HUES64 (cell line): ENCODE results near the gene CRYGS.
"Not testable (repeated sequence)": the region's sequence is repeated elsewhere in the genome, so short reads cannot be mapped to it uniquely, and the experiment has no call there.

Source experiments
- H3K27ac ChIP-seq: 2 replicates; pipeline ENCODE4 v1.7.0; 2013; ENCODE audit warnings: low read depth, low read length, inconsistent platforms
- H3K27me3 ChIP-seq: 2 replicates; pipeline ENCODE4 v1.6.1; 2013; ENCODE audit warnings: mild to moderate bottlenecking, low read length; ENCODE audit not compliant: insufficient read depth
- H3K36me3 ChIP-seq: 2 replicates; pipeline ENCODE4 v1.6.1; 2013; ENCODE audit warnings: mild to moderate bottlenecking, low read length; ENCODE audit not compliant: insufficient read depth
- H3K4me1 ChIP-seq: 2 replicates; pipeline ENCODE4 v1.6.1; 2013; ENCODE audit warnings: mild to moderate bottlenecking, low read length, moderate library complexity; ENCODE audit not compliant: insufficient read depth
- H3K4me3 ChIP-seq: 2 replicates; pipeline ENCODE4 v1.5.1; 2013; ENCODE audit warnings: mild to moderate bottlenecking, low read length, moderate library complexity
- H3K9ac ChIP-seq: 2 replicates; pipeline ENCODE4 v1.6.1; 2013; ENCODE audit warnings: mild to moderate bottlenecking, low read depth, low read length
- H3K9me3 ChIP-seq: 2 replicates; pipeline ENCODE4 v1.6.1; 2013; ENCODE audit warnings: low read depth, low read length; ENCODE audit not compliant: insufficient read depth
- WGBS: fragments of 150-250, 120-280 bp; methylation state at CpG from one replicate; pipeline ENCODE4 v1.1.7; 2013; ENCODE audit warnings: missing lambda C conversion rate; 5-methylcytosine and 5-hydroxymethylcytosine counted together

Gene CRYGS

GRCh38 chr3:186552408-186553031, 8.3 kb upstream of the CRYGS start:
- Histone ChIP-seq H3K27ac (no peak overlapping the region), H3K9me3 (no peaks in the 10 kb centered on the region), H3K36me3 (peaks cover 56% of the 10 kb centered on the region), H3K4me3 (no peak overlapping the region), H3K9ac (no peak overlapping the region), H3K4me1 (no peaks in the 10 kb centered on the region), H3K27me3 (no peaks in the 10 kb centered on the region)
- 93% methylated on average over 5 of the region's 5 CpGs for WGBS

DNA sequence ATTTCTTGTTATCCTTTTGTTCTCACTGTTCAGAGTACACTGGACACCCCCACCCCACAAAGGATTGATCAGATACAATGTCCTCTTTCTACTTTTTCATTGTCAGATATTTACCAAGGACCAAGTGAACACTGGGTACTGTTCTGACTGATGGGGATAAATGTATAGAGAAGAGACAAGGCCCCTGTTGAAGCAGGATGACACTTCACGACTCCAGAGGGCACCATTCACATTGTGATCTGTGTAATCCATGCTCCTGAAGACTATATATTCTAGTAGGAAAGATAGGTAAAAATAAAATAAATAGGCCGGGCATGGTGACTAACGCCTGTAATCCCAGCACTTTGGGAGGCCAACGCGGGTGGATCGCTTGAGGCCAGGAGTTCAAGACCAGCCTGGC, 7.2 kb upstream of the CRYGS start:
- H3K9ac ChIP-seq = no peak overlapping the region
- no peak overlapping the region for H3K27ac ChIP-seq
- H3K27me3 ChIP-seq = no peaks in the 10 kb centered on the region
- peaks cover 52% of the 10 kb centered on the region for H3K36me3 ChIP-seq
- no peak overlapping the region for H3K4me3 ChIP-seq
- H3K4me1 ChIP-seq = no peaks in the 10 kb centered on the region
- 93% methylated on average over 6 of the region's 6 CpGs for WGBS
- H3K9me3 ChIP-seq = no peaks in the 10 kb centered on the region

DNA sequence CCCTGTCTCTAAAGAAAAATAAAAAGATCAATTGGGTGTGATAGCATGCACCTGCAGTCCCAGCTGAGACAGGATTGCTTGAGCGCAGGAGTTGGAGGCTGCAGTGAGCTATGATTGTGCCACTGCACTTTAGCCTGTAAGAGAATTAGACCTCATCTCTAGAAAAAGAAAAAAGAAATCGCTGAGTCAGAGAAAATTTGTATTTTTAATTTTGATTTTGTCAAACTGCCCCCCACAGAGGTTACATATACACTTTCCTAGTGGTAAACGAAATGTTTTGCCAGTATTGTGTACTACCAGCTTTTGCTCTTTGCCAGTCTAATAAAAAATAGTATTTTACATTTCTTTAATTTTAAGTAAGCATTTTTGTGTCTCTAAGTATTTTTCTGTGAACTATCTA, 5.3 kb upstream of the CRYGS start:
- WGBS = 100% methylated on average over 2 of the region's 3 CpGs

GRCh38 chr3:186540835-186541226, 3.3 kb downstream of the CRYGS start:
- Histone ChIP-seq H3K9me3 (no peaks in the 10 kb centered on the region), H3K9ac (no peak overlapping the region), H3K27me3 (no peaks in the 10 kb centered on the region), H3K36me3 (0 out of 2 replicates have a peak, but pooled peaks cover under 1% of the 10 kb centered on the region), H3K4me3 (no peak overlapping the region), H3K27ac (no peak overlapping the region), H3K4me1 (no peaks in the 10 kb centered on the region; the same call in 1 of the 2 replicates)
- 28% methylated on average over 1 of the region's 2 CpGs for WGBS

More for the DNA sequence above, 5.3 kb upstream of the CRYGS start:
- Histone ChIP-seq H3K4me3 (no peak overlapping the region), H3K36me3 (peaks cover 45% of the 10 kb centered on the region), H3K27ac (no peak overlapping the region), H3K9ac (no peak overlapping the region), H3K4me1 (no peaks in the 10 kb centered on the region), H3K27me3 (no peaks in the 10 kb centered on the region), H3K9me3 (no peaks in the 10 kb centered on the region)

DNA sequence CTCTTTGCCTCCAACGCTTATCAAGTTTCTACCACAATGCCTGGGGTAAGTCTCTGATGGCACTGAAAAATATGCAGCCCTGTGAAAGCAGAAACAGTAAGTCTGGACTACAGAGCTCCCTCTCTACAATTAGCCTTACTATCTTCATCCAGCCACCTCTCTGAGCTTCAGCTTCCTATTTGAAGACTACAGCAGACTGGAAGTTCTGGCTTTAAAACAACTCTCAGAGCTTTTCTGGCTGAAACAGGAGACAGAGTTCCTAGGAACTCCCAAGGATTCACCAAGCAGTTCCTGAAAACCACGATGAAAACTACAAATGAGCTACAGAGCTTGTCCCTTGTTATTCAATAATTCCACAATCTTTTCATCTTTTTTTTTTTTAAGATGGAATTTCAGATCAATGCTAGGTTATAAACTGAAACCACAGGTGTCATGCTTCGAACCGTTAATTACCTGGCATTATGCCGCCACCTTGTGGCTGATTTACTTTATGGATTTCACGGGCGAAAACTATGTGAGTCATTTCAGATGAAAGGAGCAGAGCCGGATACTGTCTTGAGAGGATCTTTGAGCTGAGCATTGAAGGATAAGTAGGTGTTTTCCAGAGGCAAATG, 3.9 kb downstream of the CRYGS start:
- Histone ChIP-seq H3K27ac (no peak overlapping the region), H3K9me3 (no peaks in the 10 kb centered on the region), H3K36me3 (no peaks in the 10 kb centered on the region), H3K9ac (no peak overlapping the region), H3K4me3 (no peak overlapping the region), H3K4me1 (no peaks in the 10 kb centered on the region; the same call in 1 of the 2 replicates), H3K27me3 (no peaks in the 10 kb centered on the region)
- WGBS = 22% methylated on average over 8 of the region's 8 CpGs

- 93% methylated on average over 3 of the region's 3 CpGs for WGBS
- no peak overlapping the region for H3K9ac ChIP-seq
- H3K4me3 ChIP-seq = no peak overlapping the region
- no peaks in the 10 kb centered on the region for H3K36me3 ChIP-seq
- no peaks in the 10 kb centered on the region for H3K27me3 ChIP-seq
- H3K9me3 ChIP-seq = no peaks in the 10 kb centered on the region
- no peaks in the 10 kb centered on the region; the same call in 1 of the 2 replicates for H3K4me1 ChIP-seq
- no peak overlapping the region for H3K27ac ChIP-seq
These were observed 5.4 kb downstream of the CRYGS start for GRCh38 chr3:186538779-186539178.

DNA sequence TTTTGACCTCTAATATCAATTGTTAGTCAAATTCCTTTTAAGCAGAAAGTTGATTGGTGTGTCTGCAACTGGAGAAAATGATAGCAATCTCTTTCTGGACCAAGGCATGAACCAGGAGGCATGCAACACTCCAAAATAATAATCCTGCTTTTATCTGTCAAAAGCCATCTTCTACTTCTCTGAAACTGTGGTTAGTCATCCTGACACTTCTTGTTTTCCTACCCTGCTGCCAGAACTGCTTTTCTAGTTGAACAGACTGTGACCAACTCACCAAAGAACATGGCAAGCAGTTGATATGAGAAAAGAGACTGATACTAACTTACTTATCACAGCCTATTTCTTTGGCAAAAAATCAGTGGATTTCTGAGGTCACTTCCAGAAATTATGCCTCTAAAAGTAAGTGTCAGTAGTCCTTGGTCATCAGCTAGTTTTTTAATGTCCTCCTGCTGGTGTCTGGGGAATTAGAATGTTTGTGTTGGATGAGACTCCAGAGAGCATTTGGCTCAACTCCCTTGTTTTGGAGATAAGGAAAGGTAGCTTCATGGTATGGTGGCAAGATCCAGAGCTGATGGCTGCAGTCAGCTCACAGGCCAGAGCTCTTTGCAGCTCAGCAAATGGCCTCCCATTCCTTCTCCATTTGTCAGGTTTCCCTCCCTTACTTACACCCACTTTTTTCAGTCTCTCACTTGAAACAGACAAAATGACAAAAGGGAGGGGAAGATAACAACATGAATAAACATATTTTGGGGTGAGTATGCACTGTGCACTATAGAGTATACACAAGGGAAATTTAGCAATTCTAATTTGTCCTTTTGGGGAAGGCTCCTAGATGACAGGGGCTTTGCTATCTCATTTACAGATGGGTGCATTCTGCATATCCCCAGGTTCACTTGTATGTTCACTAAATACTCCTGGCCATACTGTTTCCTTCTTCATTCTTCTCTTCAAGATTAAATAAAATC, 7.0 kb downstream of the CRYGS start:
- H3K27ac ChIP-seq = no peak overlapping the region
- H3K4me1 ChIP-seq = peaks cover 3% of the 10 kb centered on the region; the same call in 1 of the 2 replicates

DNA sequence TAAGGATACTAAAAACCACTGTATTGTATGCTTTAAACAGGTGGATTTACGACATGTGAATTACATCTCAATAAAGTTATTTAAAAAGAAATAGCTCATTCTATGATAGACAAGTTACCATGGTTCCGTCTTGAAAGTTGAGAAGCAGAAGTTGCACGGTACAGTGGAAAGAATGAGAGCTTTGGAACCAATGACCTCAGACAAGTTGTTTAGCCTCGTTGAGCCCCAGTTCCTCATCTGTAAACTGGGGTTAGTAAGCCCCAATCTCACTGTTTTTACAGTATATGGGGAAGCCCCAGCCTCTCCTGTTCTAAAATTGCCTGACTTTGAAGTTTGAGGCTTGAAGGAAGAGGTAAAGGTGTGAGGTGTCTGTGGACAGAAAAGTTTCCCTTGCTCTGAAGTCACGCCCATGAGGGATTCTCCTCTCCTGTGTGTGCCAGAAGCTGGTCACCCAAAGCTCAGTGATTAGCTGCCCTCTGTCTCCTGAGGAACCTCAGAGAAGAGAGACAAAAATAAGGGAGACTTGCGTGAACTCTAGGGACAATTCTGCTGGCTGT, 10.0 kb downstream of the CRYGS start:
- Histone ChIP-seq H3K9ac (no peak overlapping the region), H3K27me3 (no peaks in the 10 kb centered on the region), H3K36me3 (no peaks in the 10 kb centered on the region), H3K27ac (no peak overlapping the region), H3K9me3 (no peaks in the 10 kb centered on the region), H3K4me1 (peaks cover 13% of the 10 kb centered on the region), H3K4me3 (no peak overlapping the region)
- WGBS = 91% methylated on average over 6 of the region's 6 CpGs

More for the DNA sequence above, 7.0 kb downstream of the CRYGS start:
- H3K9me3 ChIP-seq = no peaks in the 10 kb centered on the region
- no peaks in the 10 kb centered on the region for H3K27me3 ChIP-seq
- H3K4me3 ChIP-seq = no peak overlapping the region
- no peak overlapping the region for H3K9ac ChIP-seq
- no peaks in the 10 kb centered on the region for H3K36me3 ChIP-seq

- Histone ChIP-seq H3K9ac (no peak overlapping the region), H3K4me3 (no peak overlapping the region), H3K27ac (no peak overlapping the region), H3K9me3 (no peaks in the 10 kb centered on the region), H3K4me1 (peaks cover 13% of the 10 kb centered on the region), H3K36me3 (no peaks in the 10 kb centered on the region), H3K27me3 (no peaks in the 10 kb centered on the region)
- WGBS = 59% methylated on average over 1 of the region's 1 CpG
These were observed 11.5 kb downstream of the CRYGS start for GRCh38 chr3:186532598-186533072.

DNA sequence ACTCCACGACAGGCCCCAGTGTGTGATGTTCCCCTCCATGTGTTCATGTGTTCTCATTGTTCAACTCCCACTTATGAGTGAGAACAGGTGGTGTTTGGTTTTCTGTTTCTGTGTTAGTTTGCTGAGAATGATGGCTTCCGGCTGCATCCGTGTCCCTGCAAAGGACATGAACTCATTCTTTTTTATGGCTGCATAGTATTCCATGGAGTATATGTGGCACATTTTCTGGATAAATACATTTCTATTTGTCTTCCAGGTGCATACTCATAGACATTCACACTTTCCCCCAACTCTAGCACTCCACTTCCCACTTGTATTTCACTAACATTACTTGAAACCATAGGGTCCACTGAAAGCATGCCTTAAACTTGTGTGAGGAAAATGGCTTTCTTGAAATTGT, 12.5 kb downstream of the CRYGS start:
- not testable (repeated sequence) for H3K27me3 ChIP-seq, H3K9me3 ChIP-seq, H3K27ac ChIP-seq, H3K9ac ChIP-seq, H3K4me3 ChIP-seq, H3K36me3 ChIP-seq
- 87% methylated on average over 3 of the region's 3 CpGs for WGBS
- peaks cover 13% of the 10 kb centered on the region for H3K4me1 ChIP-seq

DNA sequence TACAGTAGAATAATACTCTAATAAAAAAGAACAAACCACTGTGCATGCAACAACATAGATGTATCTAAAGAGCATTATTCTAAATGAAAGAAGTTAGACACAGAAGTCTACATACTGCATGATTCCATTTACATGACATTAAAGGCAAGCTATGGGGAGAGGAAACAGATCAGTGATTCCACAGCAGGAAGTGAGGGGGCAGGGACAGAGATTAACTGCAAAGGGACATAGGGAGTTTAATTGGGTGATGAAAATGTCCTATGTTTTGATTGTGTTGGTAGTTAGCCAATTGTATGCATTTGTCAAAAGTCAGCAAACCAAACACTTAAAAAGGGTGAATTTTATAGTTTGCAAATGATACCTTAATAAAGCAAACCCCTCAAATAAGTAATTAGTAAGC, 13.8 kb downstream of the CRYGS start:
- H3K4me1 ChIP-seq = peaks cover 13% of the 10 kb centered on the region
- H3K9me3 ChIP-seq = no peaks in the 10 kb centered on the region
- H3K36me3 ChIP-seq = no peaks in the 10 kb centered on the region
- H3K27ac ChIP-seq = no peak overlapping the region
- H3K9ac ChIP-seq = no peak overlapping the region
- no peaks in the 10 kb centered on the region for H3K27me3 ChIP-seq
- no peak overlapping the region for H3K4me3 ChIP-seq
